ENCODE measurements around the gene SCN3B.

GRCh38 chr11:123611698-123612097 is 42.7 kb downstream of the SCN3B start:
- TF ChIP-seq CTCF (IDR thresholded peaks at IDR 0.05) = no peak
- no peak for TF ChIP-seq ZFX (IDR thresholded peaks at IDR 0.05; ENCODE audit: borderline replicate concordance)
